PC-9 (cell line): ENCODE results near the gene DRD4. TPM values are rescaled to one million over a fixed set of nuclear protein-coding genes. Genes with fewer than 3 reads are reported as not detected.

ENCODE experiments used
- BruUV-seq: library from RNA; stranded (reverse); fragments of 400-500 nt; replicated peaks from 2 replicates; lab custom pipeline; 2021; lab: Mats Ljungman, UMichigan
- CTCF ChIA-PET: fragments of 300-600 bp; sonication (Branson Sonifier 250); formaldehyde crosslinking; loops from one replicate; lab custom pipeline; 2022; ENCODE audit warnings: antibody characterized with exemption; lab: Charles Lee
- POLR2A ChIA-PET: fragments of 300-600 bp; sonication (Branson Sonifier 250); formaldehyde crosslinking; loops from one replicate; lab custom pipeline; 2022; ENCODE audit warnings: antibody characterized with exemption; ENCODE audit not compliant: unreplicated experiment; lab: Charles Lee
- DNase-seq, 2 experiments: peaks; one replicate each; pipeline versions ENCODE4 v3.0.0 to v3.0.0-alpha.2; 2015 to 2022; ENCODE audit warnings: mixed read lengths in 1 of 2
- H2AFZ ChIP-seq: fragments of 200-600 bp; sonication (generic); 2 replicates; pipeline ENCODE4 v1.8.1; 2017; ENCODE audit warnings: antibody characterized with exemption
- H3F3A ChIP-seq: fragments of 200-600 bp; sonication (generic); 2 replicates; pipeline ENCODE4 v1.8.1; 2017; ENCODE audit warnings: antibody characterized with exemption, mild to moderate bottlenecking, low read depth; ENCODE audit not compliant: insufficient read depth
- H3K27ac ChIP-seq: fragments of 200-600 bp; sonication (generic); 2 replicates; pipeline ENCODE4 v1.6.1; 2016; ENCODE audit warnings: mixed run types
- H3K27me3 ChIP-seq: fragments of 200-600 bp; sonication (generic); 2 replicates; pipeline ENCODE4 v1.6.1; 2016; ENCODE audit warnings: low read depth, mixed run types; ENCODE audit not compliant: insufficient read depth
- H3K36me3 ChIP-seq: fragments of 200-600 bp; sonication (generic); 2 replicates; pipeline ENCODE4 v1.6.1; 2016; ENCODE audit warnings: low read depth, mixed run types
- H3K4me1 ChIP-seq: fragments of 200-600 bp; sonication (generic); replicated peaks from 2 replicates; pipeline ENCODE4 v1.6.1; 2016; ENCODE audit warnings: mixed run types; ENCODE audit not compliant: insufficient read depth
- H3K4me2 ChIP-seq: fragments of 200-600 bp; sonication (generic); 2 replicates; pipeline ENCODE4 v1.6.1; 2017; ENCODE audit warnings: mixed run types
- H3K4me3 ChIP-seq: fragments of 200-600 bp; sonication (generic); 2 replicates; pipeline ENCODE4 v1.6.1; 2016; ENCODE audit warnings: mixed run types
- H3K79me2 ChIP-seq: fragments of 200-600 bp; sonication (generic); 2 replicates; pipeline ENCODE4 v1.6.1; 2017; ENCODE audit warnings: low read depth, mixed run types
- H3K9me2 ChIP-seq: fragments of 200-600 bp; sonication (generic); 2 replicates; pipeline ENCODE4 v1.8.1; 2017; ENCODE audit warnings: mild to moderate bottlenecking; ENCODE audit not compliant: insufficient read depth
- H3K9me3 ChIP-seq: fragments of 200-600 bp; sonication (generic); 2 replicates; pipeline ENCODE4 v1.8.1; 2016; ENCODE audit warnings: low read depth; ENCODE audit not compliant: insufficient read depth
- H4K20me1 ChIP-seq: fragments of 200-600 bp; sonication (generic); 2 replicates; pipeline ENCODE4 v1.8.1; 2017; ENCODE audit not compliant: insufficient read depth
- EZH2 ChIP-seq: fragments of 200-600 bp; sonication (generic); IDR thresholded peaks from 2 replicates; pipeline ENCODE4 v1.8.0; 2017; ENCODE audit warnings: antibody characterized with exemption, low read depth
- intact Hi-C: fragments of 100-400 bp; cut with micrococcal nuclease; formaldehyde crosslinking; loops from one replicate; pipeline ENCODE4 v1.10.0; 2022; ENCODE audit not compliant: unreplicated experiment
- total RNA-seq: library from RNA; stranded (reverse); gene quantifications from 2 replicates; pipeline ENCODE4 v1.2.3, GENCODE V29; 2021
- TF ChIP-seq, protein P1 (sequence below): fragments of 200-600 bp; sonication (generic); conservative IDR thresholded peaks from 2 replicates; pipeline ENCODE4 v1.6.1; 2017; ENCODE audit warnings: mixed run types, antibody characterized with exemption, mild to moderate bottlenecking, moderate library complexity

Gene DRD4
- total RNA-seq, 1 experiment from 2014 or later, result 0.35 TPM

DNA sequence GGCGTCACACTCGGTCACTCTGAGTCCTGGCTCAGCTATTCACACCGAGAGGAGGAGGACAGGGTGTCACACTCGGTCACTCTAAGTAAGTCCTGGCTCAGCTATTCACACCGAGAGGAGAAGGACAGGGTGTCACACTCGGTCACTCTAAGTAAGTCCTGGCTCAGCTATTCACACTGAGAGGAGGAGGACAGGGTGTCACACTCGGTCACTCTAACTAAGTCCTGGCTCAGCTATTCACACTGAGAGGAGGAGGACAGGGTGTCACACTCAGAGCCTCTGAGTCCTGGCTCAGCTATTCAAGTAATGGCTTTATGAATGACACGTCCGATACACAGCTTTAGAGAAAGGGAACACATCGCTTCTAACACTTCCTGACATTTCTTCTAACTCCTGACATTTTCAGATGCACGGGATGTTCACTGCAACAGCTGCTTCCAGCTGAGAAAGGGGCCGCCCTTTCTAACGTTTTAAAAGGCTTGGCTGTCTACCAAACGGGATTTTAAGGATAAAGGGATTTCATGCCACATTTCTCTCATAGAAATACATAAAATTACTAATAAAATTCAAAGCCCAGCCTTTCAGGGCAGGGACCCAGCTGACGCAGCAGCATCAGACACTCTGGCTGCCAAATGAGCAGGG lies 28.1 kb downstream of the DRD4 start:
- 0 out of 2 replicates have a peak, but pooled peaks cover 6% of the 10 kb centered on the region for H3F3A ChIP-seq
- peaks cover 8% of the 10 kb centered on the region; the same call in 1 of the 2 replicates for H4K20me1 ChIP-seq
- no peaks in the 10 kb centered on the region for H3K9me2 ChIP-seq
- H3K4me1 ChIP-seq, result no peaks in the 10 kb centered on the region
- H2AFZ ChIP-seq, result no peak overlapping the region
- ChIA-PET POLR2A (no interaction called here), CTCF (no interaction called here)
- DNase-seq, result no peak
- H3K27ac ChIP-seq, result no peak overlapping the region
- no peaks in the 10 kb centered on the region for H3K36me3 ChIP-seq
- H3K4me3 ChIP-seq, result no peak overlapping the region
- no peaks in the 10 kb centered on the region for H3K27me3 ChIP-seq
- no peaks in the 10 kb centered on the region for H3K79me2 ChIP-seq
- intact Hi-C loops, result no loop called here
- H3K9me3 ChIP-seq, result no peaks in the 10 kb centered on the region
- no peak overlapping the region for H3K4me2 ChIP-seq
- TF ChIP-seq EZH2, result no peak
- TF ChIP-seq, protein P1, sequence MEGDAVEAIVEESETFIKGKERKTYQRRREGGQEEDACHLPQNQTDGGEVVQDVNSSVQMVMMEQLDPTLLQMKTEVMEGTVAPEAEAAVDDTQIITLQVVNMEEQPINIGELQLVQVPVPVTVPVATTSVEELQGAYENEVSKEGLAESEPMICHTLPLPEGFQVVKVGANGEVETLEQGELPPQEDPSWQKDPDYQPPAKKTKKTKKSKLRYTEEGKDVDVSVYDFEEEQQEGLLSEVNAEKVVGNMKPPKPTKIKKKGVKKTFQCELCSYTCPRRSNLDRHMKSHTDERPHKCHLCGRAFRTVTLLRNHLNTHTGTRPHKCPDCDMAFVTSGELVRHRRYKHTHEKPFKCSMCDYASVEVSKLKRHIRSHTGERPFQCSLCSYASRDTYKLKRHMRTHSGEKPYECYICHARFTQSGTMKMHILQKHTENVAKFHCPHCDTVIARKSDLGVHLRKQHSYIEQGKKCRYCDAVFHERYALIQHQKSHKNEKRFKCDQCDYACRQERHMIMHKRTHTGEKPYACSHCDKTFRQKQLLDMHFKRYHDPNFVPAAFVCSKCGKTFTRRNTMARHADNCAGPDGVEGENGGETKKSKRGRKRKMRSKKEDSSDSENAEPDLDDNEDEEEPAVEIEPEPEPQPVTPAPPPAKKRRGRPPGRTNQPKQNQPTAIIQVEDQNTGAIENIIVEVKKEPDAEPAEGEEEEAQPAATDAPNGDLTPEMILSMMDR, result no peak
- no TSS peak for BruUV-seq

DNA sequence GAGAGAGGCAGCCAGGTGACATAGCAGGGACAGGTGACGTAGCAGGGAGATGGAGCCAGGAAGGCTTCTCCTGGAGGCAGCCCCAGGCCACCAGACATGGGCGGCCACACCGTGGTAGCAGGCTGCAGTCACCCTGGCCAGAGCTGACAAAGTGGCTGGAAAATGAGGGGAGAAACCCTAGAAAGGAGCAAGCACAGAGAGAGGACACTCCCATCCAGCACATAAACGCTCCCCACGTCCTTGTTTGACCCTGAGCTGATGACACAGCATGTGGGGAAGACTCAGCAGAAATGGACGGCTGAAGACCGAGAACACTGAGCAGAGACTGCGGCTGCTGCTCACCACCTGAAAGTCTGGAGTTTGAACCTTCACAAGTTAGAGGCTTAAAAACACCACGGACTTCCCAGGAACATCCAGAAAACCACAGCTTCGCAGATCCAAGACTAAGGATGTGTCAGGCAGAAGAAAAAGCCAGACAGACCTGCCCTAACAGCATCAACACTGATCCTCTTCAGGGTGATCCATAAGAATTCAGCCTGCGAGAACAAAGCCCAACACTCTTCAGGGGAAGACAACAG lies 28.7 kb downstream of the DRD4 start:
- intact Hi-C loops, result no loop called here
- TF ChIP-seq, protein P1, result no peak
- TF ChIP-seq EZH2, result no peak
- BruUV-seq, result no TSS peak
- Histone ChIP-seq H3K9me3 (no peaks in the 10 kb centered on the region), H3F3A (0 out of 2 replicates have a peak, but pooled peaks cover 6% of the 10 kb centered on the region), H4K20me1 (peaks cover 8% of the 10 kb centered on the region; the same call in 1 of the 2 replicates), H3K4me1 (no peaks in the 10 kb centered on the region), H3K79me2 (no peaks in the 10 kb centered on the region), H2AFZ (no peak overlapping the region), H3K9me2 (no peaks in the 10 kb centered on the region), H3K4me3 (no peak overlapping the region), H3K36me3 (no peaks in the 10 kb centered on the region), H3K4me2 (no peak overlapping the region), H3K27me3 (no peaks in the 10 kb centered on the region), H3K27ac (no peak overlapping the region)
- POLR2A ChIA-PET, result no interaction called here
- CTCF ChIA-PET, result no interaction called here
- no peak for DNase-seq

DNA sequence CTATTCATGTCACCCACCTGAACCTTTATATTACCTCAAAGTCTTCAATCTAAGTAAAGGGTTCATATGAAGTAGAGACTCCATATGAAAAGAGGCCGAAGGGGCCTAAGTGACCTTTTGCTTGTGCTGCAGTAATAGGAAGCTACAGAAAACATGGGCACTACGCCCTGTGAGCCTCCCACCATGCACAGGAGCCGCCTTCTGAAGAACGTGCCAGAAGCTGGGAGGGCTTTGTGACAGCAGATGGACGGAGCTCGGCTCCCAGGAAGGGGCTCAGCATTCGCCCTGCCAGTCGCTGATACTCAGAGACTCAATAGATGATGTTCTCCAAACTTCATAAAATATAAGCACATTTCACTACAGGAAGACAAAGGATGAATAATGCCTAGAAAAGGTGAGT lies 36.8 kb downstream of the DRD4 start:
- Histone ChIP-seq H4K20me1 (no peaks in the 10 kb centered on the region), H3K27ac (no peak overlapping the region), H2AFZ (no peak overlapping the region), H3K79me2 (no peaks in the 10 kb centered on the region), H3K9me2 (no peaks in the 10 kb centered on the region), H3F3A (no peaks in the 10 kb centered on the region), H3K27me3 (no peaks in the 10 kb centered on the region), H3K9me3 (no peaks in the 10 kb centered on the region), H3K4me1 (no peaks in the 10 kb centered on the region), H3K36me3 (no peaks in the 10 kb centered on the region), H3K4me3 (no peak overlapping the region), H3K4me2 (no peak overlapping the region)
- ChIA-PET CTCF (no interaction called here), POLR2A (no interaction called here)
- TF ChIP-seq EZH2, result no peak
- TF ChIP-seq, protein P1, result no peak
- intact Hi-C loops, result no loop called here
- BruUV-seq, result no TSS peak
- no peak for DNase-seq
